HG03135 (cell line): ENCODE data around the gene GRIN3A.

ENCODE experiments used
- ATAC-seq: cut with Tn5 transposase; IDR thresholded peaks from one replicate; pipeline ENCODE4 v1.9.1; 2021; ENCODE audit warnings: mild to moderate bottlenecking, moderate library complexity; ENCODE audit not compliant: unreplicated experiment

GRIN3A gene

GRCh38 chr9:101533334-101534204 lies 204.9 kb downstream of the GRIN3A start, which contains the start of gene RNF20:
TSS of gene RNF20 (plus strand) at chr9:101533853. CDS start at chr9:101535424, 1,571 bp downstream.
- peak; percentile 99 for ATAC-seq

GRCh38 chr9:101530076-101530711 lies 208.3 kb downstream of the GRIN3A start:
- ATAC-seq: peak; percentile 40

- ATAC-seq: no peak
These were observed 210.4 kb downstream of the GRIN3A start for GRCh38 chr9:101528015-101528414.

GRCh38 chr9:101527066-101527465 lies 211.4 kb downstream of the GRIN3A start:
- ATAC-seq: no peak

GRCh38 chr9:101524371-101524770 lies 214.1 kb downstream of the GRIN3A start:
- ATAC-seq: no peak
